K562 (cell line): Measurements from ENCODE around the gene PPP2R5A. TPM values are rescaled to one million over a fixed set of nuclear protein-coding genes. Genes with fewer than 3 reads are reported as not detected.
A peak's percentile ranks its signal among the peaks of the same experiment; 100 is the strongest.

Source experiments
- ATAC-seq: fragments of 200-7000 bp; cut with Tn5 transposase; 3 replicates; pipeline ENCODE4 v1.9.1; 2020; ENCODE audit warnings: moderate library complexity
- BruUV-seq: library from RNA; stranded (reverse); fragments of 400-500 nt; replicated peaks from 2 replicates; lab custom pipeline; 2021; lab: Mats Ljungman, UMichigan
- CTCF ChIA-PET: fragments of 300-600 bp; formaldehyde crosslinking; extraction: SDS; loops from one replicate; lab custom pipeline; 2021; ENCODE audit warnings: low intra/inter-chr PET ratio; lab: Yijun Ruan, JAX
- POLR2A ChIA-PET: fragments of 300-600, 350-650 bp; sonication (Branson Sonifier 250); formaldehyde crosslinking; extraction: SDS; loops from one replicate; lab custom pipeline; 2021; ENCODE audit warnings: antibody characterized with exemption, inconsistent platforms; lab: Yijun Ruan, JAX
- DNase-seq, 4 experiments: peaks; one replicate each; pipeline versions ENCODE4 v3.0.0 to v3.0.0-alpha.2; 2011 to 2018; ENCODE audit warnings: low spot score in 3 of 4, mixed read lengths in 3 of 4; ENCODE audit errors: extremely low read depth in 1 of 4
- FAIRE-seq: peaks from 2 replicates; lab custom pipeline; 2011; peaks lifted over from hg19 to GRCh38; lab: Jason Lieb, UNC
- H2AFZ ChIP-seq: 2 replicates; pipeline ENCODE4 v1.6.0; 2011; ENCODE audit warnings: low read depth, low read length, control low read depth, inconsistent platforms
- H3K27ac ChIP-seq: fragments of 200-600 bp; 3 replicates; pipeline ENCODE4 v1.8.0; 2011; ENCODE audit warnings: low read depth, mild to moderate bottlenecking, control low read depth, inconsistent platforms, low read length, moderate library complexity, mixed read lengths; ENCODE audit errors: extremely low read depth
- H3K27me3 ChIP-seq, 2 experiments: fragments of 300-600 bp in 1 of 2; 2 replicates in 1 of 2; 3 replicates in 1 of 2; pipeline versions ENCODE4 v1.6.0 to v1.8.0; 2011; ENCODE audit warnings: inconsistent platforms in 2 of 2, low read length in 2 of 2, mild to moderate bottlenecking in 1 of 2, mixed read lengths in 1 of 2, moderate library complexity in 1 of 2; ENCODE audit not compliant: control insufficient read depth in 2 of 2, insufficient read depth in 2 of 2
- H3K36me3 ChIP-seq: fragments of 300-600 bp; 3 replicates; pipeline ENCODE4 v1.8.0; 2011; ENCODE audit warnings: mild to moderate bottlenecking, low read length, inconsistent platforms; ENCODE audit not compliant: control insufficient read depth, insufficient read depth
- H3K4me1 ChIP-seq, 2 experiments: fragments of 200-600 bp in 1 of 2; replicated peaks in 1 of 2; 2 replicates in 1 of 2; 3 replicates in 1 of 2; pipeline versions ENCODE4 v1.5.1 to v1.8.0; 2011; ENCODE audit warnings: inconsistent platforms in 2 of 2, low read length in 2 of 2, mild to moderate bottlenecking in 1 of 2, mixed read lengths in 1 of 2, moderate library complexity in 1 of 2; ENCODE audit not compliant: control insufficient read depth in 2 of 2, insufficient read depth in 2 of 2
- H3K4me2 ChIP-seq: 2 replicates; pipeline ENCODE4 v1.6.1; 2011; ENCODE audit warnings: low read length, control low read depth, inconsistent platforms, mixed read lengths; ENCODE audit not compliant: insufficient read depth
- H3K4me3 ChIP-seq: fragments of 200-600 bp; sonication (generic), shearing (Covaris generic); 2 replicates; pipeline ENCODE4 v1.5.1; 2016; ENCODE audit warnings: control low read depth, inconsistent platforms
- H3K79me2 ChIP-seq: fragments of 200-600 bp; 3 replicates; pipeline ENCODE4 v1.8.0; 2011; ENCODE audit warnings: low read length, inconsistent platforms; ENCODE audit not compliant: control insufficient read depth, insufficient read depth
- H3K9ac ChIP-seq, 2 experiments: 2 replicates each; pipeline versions ENCODE4 v1.6.0 to v1.6.1; 2011; ENCODE audit warnings: low read depth in 2 of 2, low read length in 2 of 2, control low read depth in 1 of 2, inconsistent platforms in 1 of 2, mild to moderate bottlenecking in 1 of 2, mixed read lengths in 1 of 2; ENCODE audit not compliant: insufficient read depth in 1 of 2
- H3K9me1 ChIP-seq: one replicate; pipeline ENCODE4 v1.6.0; 2011; ENCODE audit warnings: inconsistent platforms, mild to moderate bottlenecking, low read length, moderate library complexity; ENCODE audit not compliant: control insufficient read depth, insufficient read depth
- H3K9me3 ChIP-seq: replicated peaks from 2 replicates; pipeline ENCODE4 v1.5.1; 2011; ENCODE audit warnings: low read depth, low read length, inconsistent platforms; ENCODE audit not compliant: control insufficient read depth, insufficient read depth
- H4K20me1 ChIP-seq: replicated peaks from 2 replicates; pipeline ENCODE4 v1.6.1; 2011; ENCODE audit warnings: low read length, inconsistent platforms, mixed read lengths; ENCODE audit not compliant: control insufficient read depth, insufficient read depth
- AFF1 ChIP-seq, 2 experiments: fragments of 450-650 bp; IDR thresholded peaks; 2 replicates each; pipeline ENCODE4 v1.6.1; 2018; ENCODE audit warnings: mild to moderate bottlenecking in 2 of 2, low read depth in 1 of 2; ENCODE audit not compliant: partially characterized antibody in 2 of 2
- DACH1 ChIP-seq: fragments of 450-650 bp; IDR thresholded peaks from 2 replicates; pipeline ENCODE4 v1.6.1; 2018; ENCODE audit not compliant: partially characterized antibody
- FOXA1 ChIP-seq: fragments of 450-650 bp; IDR thresholded peaks from 2 replicates; pipeline ENCODE4 v1.6.1; 2016; ENCODE audit warnings: mild to moderate bottlenecking, borderline replicate concordance
- ILK ChIP-seq: fragments of 450-650 bp; IDR thresholded peaks from 2 replicates; pipeline ENCODE4 v1.6.1; 2016; ENCODE audit warnings: missing genetic modification characterization, low read depth, mild to moderate bottlenecking, missing compliant biosample characterization, moderate library complexity, borderline replicate concordance
- KDM5B ChIP-seq: fragments of 200-600 bp; sonication (generic); IDR thresholded peaks from 2 replicates; pipeline ENCODE4 v1.6.1; 2012; ENCODE audit warnings: low read depth, mild to moderate bottlenecking, moderate library complexity, low read length, control low read depth, inconsistent platforms; ENCODE audit not compliant: insufficient replicate concordance
- NRF1 ChIP-seq, 2 experiments: fragments of 450-650 bp; IDR thresholded peaks in 1 of 2; conservative IDR thresholded peaks in 1 of 2; 2 replicates each; pipeline ENCODE4 v1.6.1; 2014; ENCODE audit warnings: mild to moderate bottlenecking in 2 of 2
- ZBTB11 ChIP-seq, 3 experiments: fragments of 200-800 bp in 1 of 3; fragments of 250-450 bp in 1 of 3; fragments of 450-650 bp in 1 of 3; sonication (Bioruptor Pico) in 1 of 3; sonication (Bioruptor generic) in 1 of 3; formaldehyde crosslinking in 1 of 3; IDR thresholded peaks; 2 replicates each; pipeline versions ENCODE4 v1.6.1 to v1.8.0; 2016 to 2022; ENCODE audit warnings: mild to moderate bottlenecking in 2 of 3, missing genetic modification characterization in 2 of 3, missing compliant biosample characterization in 1 of 3, moderate library complexity in 1 of 3
- WGBS: fragments of 100-300 bp; shearing (Covaris generic); methylation state at CpG from one replicate; pipeline ENCODE4 v1.1.6; 2016; ENCODE audit warnings: low coverage, mixed read lengths; ENCODE audit not compliant: insufficient coverage; ENCODE audit errors: missing lambda C conversion rate; 5-methylcytosine and 5-hydroxymethylcytosine counted together
- in situ Hi-C: fragments of 300-500 bp; cut with MboI; formaldehyde crosslinking; loops from 4 replicates; pipeline ENCODE4 v1.15.0; 2018; ENCODE audit warnings: inconsistent platforms, mixed read lengths
- intact Hi-C: fragments of 100-400 bp; cut with micrococcal nuclease; formaldehyde crosslinking; loops from 2 replicates; pipeline ENCODE4 v1.14.2; 2022
- polyA plus RNA-seq, 8 experiments: library from polyadenylated mRNA; depleted of rRNA in 4 of 8; stranded (reverse) in 5 of 8; unstranded in 3 of 8; fragments of >200 nt; fragmentation: Nextera tagmentation in 2 of 8; fragmentation: Illumina TruSeq in 1 of 8; extraction: Ambion mirVana in 2 of 8; extraction: Trizol in 1 of 8; gene quantifications; 2 replicates each; pipeline versions ENCODE4 v1.2.1 to v1.2.3, GENCODE V29; 2011 to 2014; ENCODE audit warnings: inconsistent platforms in 1 of 8, missing spikeins in 1 of 8
- total RNA-seq, 7 experiments: library from RNA; depleted of rRNA in 6 of 7; stranded (reverse); fragments of >200 nt in 6 of 7; fragmentation: Illumina TruSeq in 2 of 7; extraction: Trizol in 2 of 7; gene quantifications; 2 replicates each; pipeline versions ENCODE4 v1.2.1 to v1.2.3, GENCODE V29; 2011 to 2021; ENCODE audit warnings: low replicate concordance in 1 of 7

PPP2R5A gene
- total and polyA plus RNA-seq, 9 of the 15 experiments (the other 6 are each of a cell fraction or from before 2014, with no cell fraction given), result 26.9 to 106 (median 64.3) TPM

GRCh38 chr1:212286556-212287131 is 1.4 kb downstream of the PPP2R5A start:
- Histone ChIP-seq H3K36me3 (peaks cover 13% of the 10 kb centered on the region; the same call in 2 of the 3 replicates), H3K79me2 (peaks cover 75% of the 10 kb centered on the region), H3K27ac (peak overlapping the region; percentile 89), H3K27me3 (no peaks in the 10 kb centered on the region), H3K9ac (peak overlapping the region; percentile 78 to 99), H4K20me1 (peaks cover 11% of the 10 kb centered on the region; the same call in 1 of the 2 replicates), H3K9me3 (no peaks in the 10 kb centered on the region), H2AFZ (peak overlapping the region; percentile 81), H3K9me1 (no peaks in the 10 kb centered on the region), H3K4me2 (peak overlapping the region; percentile 98), H3K4me3 (peak overlapping the region; percentile 86), H3K4me1 (peaks cover 29 to 34% of the 10 kb centered on the region in 2 experiments; a peak in 4 of 5 replicates)
- DNase-seq (no peak), FAIRE-seq (peak; percentile 32), ATAC-seq (no peak)
- intact Hi-C loops, result loop anchor here (5.0 kb wide), 1 partner anchor 151 kb away; no protein-coding TSS in a partner anchor
- POLR2A ChIA-PET, result interaction anchor here (1.0 to 3.0 kb wide), 12 partner anchors 9 to 216 kb away, joined by 3 to 15 read pairs (median 4); no protein-coding TSS in a partner anchor
- BruUV-seq, result no TSS peak
- CTCF ChIA-PET, result interaction anchor here (0.8 kb wide), 1 partner anchor 216 kb away, joined by 3 read pairs; no protein-coding TSS in a partner anchor
- in situ Hi-C loops, result no loop called here
- 2% methylated on average over 17 of the region's 17 CpGs for WGBS
- TF ChIP-seq ILK (no peak), DACH1 (no peak), ZBTB11 (CRISPR knock-in tag; IDR thresholded peaks at IDR 0.05) (0 out of 6 replicates have a peak, but pooled peaks of 1 of the 3 experiments have one; percentile 31), NRF1 (conservative IDR thresholded peaks at IDR 0.05 in 1 of 2, IDR thresholded peaks at IDR 0.05 in 1 of 2) (peak; percentile 7 to 14; a peak in 2 of 4 replicates), AFF1 (IDR thresholded peaks at IDR 0.05; ENCODE audit: low read depth in 1 of 2, partially characterized antibody in 2 of 2) (peak in 1 of 2 experiments; percentile 16), KDM5B (no peak), FOXA1 (0 out of 2 replicates have a peak, but pooled peaks have one; percentile 8)
